SK-N-SH (cell line): Measurements from ENCODE around the gene UBFD1. TPM values are rescaled to one million over a fixed set of nuclear protein-coding genes. Genes with fewer than 3 reads are reported as not detected.

Experiments
- CTCF ChIA-PET: fragments of 300-600, 350-600 bp; formaldehyde crosslinking; extraction: SDS; loops from one replicate; lab custom pipeline; 2021; lab: Yijun Ruan, JAX
- POLR2A ChIA-PET: fragments of 350-600 bp; sonication (Branson Sonifier 250); formaldehyde crosslinking; extraction: SDS; loops from one replicate; lab custom pipeline; 2020; ENCODE audit warnings: antibody characterized with exemption, inconsistent platforms; lab: Yijun Ruan, JAX
- DNase-seq: peaks from one replicate; pipeline ENCODE4 v3.0.0; 2012
- H2AFZ ChIP-seq: fragments of 200-600 bp; sonication (generic); 2 replicates; pipeline ENCODE4 v1.8.1; 2016; ENCODE audit warnings: antibody characterized with exemption, mild to moderate bottlenecking, low read depth
- H3F3A ChIP-seq: fragments of 200-600 bp; sonication (generic); replicated peaks from 2 replicates; pipeline ENCODE3; 2016; ENCODE audit warnings: antibody characterized with exemption, mild to moderate bottlenecking; ENCODE audit not compliant: insufficient read depth
- H3K27ac ChIP-seq, 2 experiments: fragments of 200-500 bp in 1 of 2; fragments of 200-600 bp in 1 of 2; sonication (Bioruptor generic) in 1 of 2; sonication (generic), shearing (Covaris generic) in 1 of 2; 2 replicates each; pipeline versions ENCODE4 v1.5.1 to v1.6.1; 2014 to 2016; ENCODE audit warnings: low read depth in 2 of 2, inconsistent platforms in 1 of 2, low read length in 1 of 2, mild to moderate bottlenecking in 1 of 2, mixed read lengths in 1 of 2
- H3K27me3 ChIP-seq: fragments of 200-600 bp; sonication (generic), shearing (Covaris generic); 2 replicates; pipeline ENCODE4 v1.6.1; 2016; ENCODE audit warnings: mixed run types; ENCODE audit not compliant: insufficient read depth
- H3K36me3 ChIP-seq, 2 experiments: fragments of 200-500 bp in 1 of 2; fragments of 200-600 bp in 1 of 2; sonication (Bioruptor generic) in 1 of 2; sonication (generic) in 1 of 2; replicated peaks in 1 of 2; 2 replicates each; pipeline versions ENCODE3 to v1.5.1; 2014 to 2016; ENCODE audit warnings: low read length in 1 of 2, mild to moderate bottlenecking in 1 of 2; ENCODE audit not compliant: insufficient read depth in 2 of 2, control insufficient read depth in 1 of 2
- H3K4me1 ChIP-seq, 2 experiments: fragments of 200-500 bp in 1 of 2; fragments of 200-600 bp in 1 of 2; sonication (Bioruptor generic) in 1 of 2; sonication (generic), shearing (Covaris generic) in 1 of 2; 2 replicates each; pipeline versions ENCODE4 v1.5.1 to v1.6.1; 2014 to 2016; ENCODE audit warnings: low read depth in 1 of 2, low read length in 1 of 2, mixed run types in 1 of 2; ENCODE audit not compliant: insufficient read depth in 2 of 2, control insufficient read depth in 1 of 2
- H3K4me2 ChIP-seq: fragments of 200-600 bp; sonication (generic), shearing (Covaris generic); 2 replicates; pipeline ENCODE4 v1.6.1; 2017; ENCODE audit warnings: mixed run types
- H3K4me3 ChIP-seq, 2 experiments: fragments of 200-500 bp in 1 of 2; fragments of 200-600 bp in 1 of 2; sonication (Bioruptor generic) in 1 of 2; sonication (generic), shearing (Covaris generic) in 1 of 2; 2 replicates each; pipeline versions ENCODE4 v1.5.1 to v1.8.1; 2014 to 2016; ENCODE audit warnings: low read depth in 2 of 2, inconsistent platforms in 1 of 2, low read length in 1 of 2, mild to moderate bottlenecking in 1 of 2, mixed read lengths in 1 of 2, moderate library complexity in 1 of 2
- H3K79me2 ChIP-seq: fragments of 200-600 bp; sonication (generic); 2 replicates; pipeline ENCODE4 v1.8.1; 2017; ENCODE audit warnings: mild to moderate bottlenecking; ENCODE audit not compliant: insufficient read depth
- H3K9ac ChIP-seq: fragments of 200-600 bp; sonication (generic); 2 replicates; pipeline ENCODE4 v1.6.1; 2017; ENCODE audit warnings: mixed run types
- H3K9me2 ChIP-seq: fragments of 200-600 bp; sonication (generic); 2 replicates; pipeline ENCODE4 v1.6.1; 2017; ENCODE audit warnings: mixed run types
- H3K9me3 ChIP-seq: fragments of 200-600 bp; sonication (generic); 2 replicates; pipeline ENCODE4 v1.6.1; 2017; ENCODE audit warnings: mixed run types, mild to moderate bottlenecking, moderate library complexity
- H4K20me1 ChIP-seq: fragments of 200-600 bp; sonication (generic); 2 replicates; pipeline ENCODE4 v1.6.1; 2017; ENCODE audit warnings: mild to moderate bottlenecking, mixed run types; ENCODE audit not compliant: insufficient read depth
- CHD2 ChIP-seq: fragments of 150-350 bp; IDR thresholded peaks from 2 replicates; pipeline ENCODE4 v1.6.1; 2018; ENCODE audit warnings: low read length; ENCODE audit not compliant: partially characterized antibody
- CTCF ChIP-seq: fragments of 200-600 bp; sonication (generic); IDR thresholded peaks from 2 replicates; pipeline ENCODE4 v1.6.1; 2017; ENCODE audit warnings: antibody characterized with exemption, mild to moderate bottlenecking, moderate library complexity
- ELF1 ChIP-seq: IDR thresholded peaks from 2 replicates; pipeline ENCODE4 v1.4.0; 2012
- FOSL2 ChIP-seq: IDR thresholded peaks from 2 replicates; pipeline ENCODE4 v1.4.0; 2012; ENCODE audit warnings: low read depth, mild to moderate bottlenecking, moderate library complexity, borderline replicate concordance
- FOXJ3 ChIP-seq: sonication (generic); formaldehyde crosslinking; IDR thresholded peaks from 2 replicates; pipeline ENCODE4 v1.5.1; 2020; ENCODE audit warnings: mild to moderate bottlenecking, missing genetic modification reagents
- FOXM1 ChIP-seq: IDR thresholded peaks from 2 replicates; pipeline ENCODE4 v1.4.0; 2012; ENCODE audit warnings: low read depth, mild to moderate bottlenecking
- GATA2 ChIP-seq: sonication (generic); formaldehyde crosslinking; IDR thresholded peaks from 2 replicates; pipeline ENCODE4 v1.5.0; 2020; ENCODE audit warnings: mild to moderate bottlenecking, missing genetic modification reagents
- JUND ChIP-seq: IDR thresholded peaks from 2 replicates; pipeline ENCODE4 v1.4.0; 2012
- MEF2A ChIP-seq: IDR thresholded peaks from 2 replicates; pipeline ENCODE4 v1.4.0; 2012; ENCODE audit warnings: low read depth, borderline replicate concordance
- NFIC ChIP-seq: IDR thresholded peaks from 2 replicates; pipeline ENCODE4 v1.4.0; 2012; ENCODE audit warnings: borderline replicate concordance
- NRF1 ChIP-seq: IDR thresholded peaks from 2 replicates; pipeline ENCODE4 v1.6.1; 2012; ENCODE audit warnings: low read depth, mild to moderate bottlenecking, low read length
- REST ChIP-seq: IDR thresholded peaks from 2 replicates; pipeline ENCODE4 v1.6.1; 2012; ENCODE audit warnings: mild to moderate bottlenecking, low read depth, low read length, moderate library complexity
- RXRA ChIP-seq: IDR thresholded peaks from 2 replicates; pipeline ENCODE4 v1.4.0; 2012; ENCODE audit warnings: low read depth, mild to moderate bottlenecking, borderline replicate concordance
- SIN3A ChIP-seq: IDR thresholded peaks from 2 replicates; pipeline ENCODE4 v1.6.1; 2012; ENCODE audit warnings: low read depth, mild to moderate bottlenecking, low read length, moderate library complexity, borderline replicate concordance
- SMC3 ChIP-seq: IDR thresholded peaks from 2 replicates; pipeline ENCODE4 v1.6.1; 2012; ENCODE audit warnings: low read depth, low read length, improper control_type of control experiment
- TAF1 ChIP-seq: IDR thresholded peaks from 2 replicates; pipeline ENCODE4 v1.6.1; 2012; ENCODE audit warnings: low read depth, mild to moderate bottlenecking, low read length, moderate library complexity, borderline replicate concordance
- TCF12 ChIP-seq: IDR thresholded peaks from 2 replicates; pipeline ENCODE4 v1.4.0; 2012
- TEAD4 ChIP-seq: IDR thresholded peaks from 2 replicates; pipeline ENCODE4 v1.4.0; 2012; ENCODE audit warnings: mild to moderate bottlenecking, borderline replicate concordance; ENCODE audit not compliant: insufficient read depth
- ZBTB33 ChIP-seq: IDR thresholded peaks from 2 replicates; pipeline ENCODE4 v1.4.0; 2012; ENCODE audit warnings: low read depth, borderline replicate concordance
- WGBS: methylation state at CpG from one replicate; pipeline ENCODE4 v1.1.6; 2017; ENCODE audit warnings: low lambda C conversion rate; 5-methylcytosine and 5-hydroxymethylcytosine counted together
- polyA plus RNA-seq, 3 experiments: library from polyadenylated mRNA; depleted of rRNA; stranded (reverse); fragments of >200 nt; gene quantifications; 2 replicates each; pipeline ENCODE4 v1.2.3, GENCODE V29; 2012
- TF ChIP-seq, protein P1 (sequence below): IDR thresholded peaks from 2 replicates; pipeline ENCODE4; 2012

UBFD1 gene
- polyA plus RNA-seq, 1 of the 3 experiments (the other 2 are of a cell fraction): 66.1 TPM

- DNase-seq: no peak
- no peaks in the 10 kb centered on the region for H3K9me2 ChIP-seq
- H3K27ac ChIP-seq: no peak overlapping the region
- H2AFZ ChIP-seq: no peak overlapping the region
- no peaks in the 10 kb centered on the region for H3K27me3 ChIP-seq
- no peaks in the 10 kb centered on the region; the same call in 1 of the 2 replicates for H4K20me1 ChIP-seq
- no peak for TF ChIP-seq FOXM1
- TF ChIP-seq ELF1: no peak
- TF ChIP-seq CTCF: no peak
- no peak for TF ChIP-seq SIN3A
- no peak for TF ChIP-seq REST
- TF ChIP-seq JUND: no peak
- no peak for TF ChIP-seq FOSL2
- TF ChIP-seq RXRA: no peak
- TF ChIP-seq ZBTB33: no peak
- TF ChIP-seq CHD2: no peak
- no peak for TF ChIP-seq NRF1
- TF ChIP-seq MEF2A: no peak
- TF ChIP-seq NFIC: no peak
- no peak for TF ChIP-seq TEAD4
- no peak for TF ChIP-seq GATA2 (CRISPR knock-in tag)
- no peak for TF ChIP-seq FOXJ3 (CRISPR knock-in tag)
- TF ChIP-seq, protein P1, sequence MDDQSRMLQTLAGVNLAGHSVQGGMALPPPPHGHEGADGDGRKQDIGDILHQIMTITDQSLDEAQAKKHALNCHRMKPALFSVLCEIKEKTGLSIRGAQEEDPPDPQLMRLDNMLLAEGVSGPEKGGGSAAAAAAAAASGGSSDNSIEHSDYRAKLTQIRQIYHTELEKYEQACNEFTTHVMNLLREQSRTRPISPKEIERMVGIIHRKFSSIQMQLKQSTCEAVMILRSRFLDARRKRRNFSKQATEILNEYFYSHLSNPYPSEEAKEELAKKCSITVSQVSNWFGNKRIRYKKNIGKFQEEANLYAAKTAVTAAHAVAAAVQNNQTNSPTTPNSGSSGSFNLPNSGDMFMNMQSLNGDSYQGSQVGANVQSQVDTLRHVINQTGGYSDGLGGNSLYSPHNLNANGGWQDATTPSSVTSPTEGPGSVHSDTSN: no peak
- no peak for TF ChIP-seq TCF12
- no peak for TF ChIP-seq SMC3
- TF ChIP-seq TAF1: no peak
- H3F3A ChIP-seq: peaks cover 2% of the 10 kb centered on the region
- H3K4me2 ChIP-seq: no peak overlapping the region
- H3K4me3 ChIP-seq: no peak overlapping the region
- CTCF ChIA-PET: no interaction called here
- peaks cover 62% of the 10 kb centered on the region for H3K79me2 ChIP-seq
- 90% methylated on average over 5 of the region's 5 CpGs for WGBS
- POLR2A ChIA-PET: no interaction called here
- no peaks in the 10 kb centered on the region for H3K9me3 ChIP-seq
- H3K4me1 ChIP-seq: peaks cover 11 to 12% of the 10 kb centered on the region in 2 experiments
- H3K36me3 ChIP-seq: peaks cover 66 to 74% of the 10 kb centered on the region in 2 experiments
- H3K9ac ChIP-seq: 0 out of 2 replicates have a peak overlapping the region, but pooled peaks have one; percentile 2
These were observed 4.1 kb downstream of the UBFD1 start for GRCh38 chr16:23561586-23561985.
